Endothelial cell of umbilical vein (primary cell): Measurements from ENCODE around the gene A1BG. TPM values are rescaled to one million over a fixed set of nuclear protein-coding genes. Genes with fewer than 3 reads are reported as not detected.

Experiments used
- BruUV-seq: library from RNA; stranded (reverse); fragments of 400-500 nt; replicated peaks from 2 replicates; lab custom pipeline; 2021; lab: Mats Ljungman, UMichigan
- CTCF ChIA-PET: fragments of 300-600, 350-600 bp; sonication (Branson Sonifier 250); formaldehyde crosslinking; loops from one replicate; lab custom pipeline; 2021; ENCODE audit warnings: antibody characterized with exemption, inconsistent platforms; lab: Charles Lee
- POLR2A ChIA-PET: fragments of 300-600, 350-600 bp; sonication (Branson Sonifier 250); formaldehyde crosslinking; loops from one replicate; lab custom pipeline; 2021; ENCODE audit warnings: antibody characterized with exemption, inconsistent platforms; lab: Charles Lee
- DNase-seq: peaks from one replicate; pipeline ENCODE4 v3.0.0-alpha.2; 2011; ENCODE audit warnings: low read depth, low spot score
- FAIRE-seq: peaks from 2 replicates; lab custom pipeline; 2011; peaks lifted over from hg19 to GRCh38; lab: Jason Lieb, UNC
- H2AFZ ChIP-seq: 2 replicates; pipeline ENCODE4 v1.6.0; 2012; ENCODE audit warnings: low read depth, low read length, control low read depth, inconsistent platforms
- H3K27ac ChIP-seq: 2 replicates; pipeline ENCODE4 v1.5.1; 2011; ENCODE audit warnings: low read depth, mild to moderate bottlenecking, control low read depth, low read length, moderate library complexity; ENCODE audit not compliant: insufficient read depth
- H3K27me3 ChIP-seq, 2 experiments: 2 replicates each; pipeline versions ENCODE4 v1.6.0 to v1.6.1; 2011; ENCODE audit warnings: low read length in 2 of 2, mixed read lengths in 1 of 2; ENCODE audit not compliant: control insufficient read depth in 2 of 2, insufficient read depth in 2 of 2
- H3K36me3 ChIP-seq, 2 experiments: 2 replicates in 1 of 2; 3 replicates in 1 of 2; pipeline ENCODE4 v1.5.1; 2011; ENCODE audit warnings: low read length in 2 of 2, mild to moderate bottlenecking in 1 of 2, moderate library complexity in 1 of 2; ENCODE audit not compliant: control insufficient read depth in 2 of 2, insufficient read depth in 2 of 2; ENCODE audit errors: extremely low read depth in 1 of 2
- H3K4me1 ChIP-seq: 3 replicates; pipeline ENCODE4 v1.5.1; 2011; ENCODE audit warnings: mild to moderate bottlenecking, low read length; ENCODE audit not compliant: control insufficient read depth, insufficient read depth; ENCODE audit errors: extremely low read depth
- H3K4me2 ChIP-seq: 2 replicates; pipeline ENCODE4 v1.6.1; 2011; ENCODE audit warnings: low read length, control low read depth, mixed read lengths; ENCODE audit not compliant: insufficient read depth
- H3K4me3 ChIP-seq, 3 experiments: fragments of 200-600 bp in 1 of 3; sonication (generic), shearing (Covaris generic) in 1 of 3; replicated peaks in 1 of 3; 2 replicates each; pipeline ENCODE4 v1.5.1; 2011 to 2016; ENCODE audit warnings: control low read depth in 3 of 3, low read length in 3 of 3, mild to moderate bottlenecking in 2 of 3, inconsistent platforms in 1 of 3, low read depth in 1 of 3, moderate library complexity in 1 of 3; ENCODE audit not compliant: insufficient read depth in 1 of 3
- H3K79me2 ChIP-seq: 2 replicates; pipeline ENCODE4 v1.6.0; 2012; ENCODE audit warnings: low read length, inconsistent platforms; ENCODE audit not compliant: control insufficient read depth, insufficient read depth
- H3K9ac ChIP-seq: replicated peaks from 2 replicates; pipeline ENCODE3; 2011; ENCODE audit warnings: low read length, control low read depth; ENCODE audit not compliant: insufficient read depth; ENCODE audit errors: extremely low read depth
- H3K9me1 ChIP-seq: replicated peaks from 3 replicates; pipeline ENCODE4 v1.6.0; 2011; ENCODE audit warnings: mild to moderate bottlenecking, low read length; ENCODE audit not compliant: control insufficient read depth, insufficient read depth; ENCODE audit errors: extremely low read depth
- H3K9me3 ChIP-seq: replicated peaks from 2 replicates; pipeline ENCODE4 v1.5.1; 2012; ENCODE audit warnings: low read length, inconsistent platforms; ENCODE audit not compliant: control insufficient read depth, insufficient read depth
- H4K20me1 ChIP-seq: replicated peaks from 2 replicates; pipeline ENCODE3; 2011; ENCODE audit warnings: mild to moderate bottlenecking, low read length; ENCODE audit not compliant: control insufficient read depth, insufficient read depth; ENCODE audit errors: extremely low read depth
- EZH2 ChIP-seq: IDR thresholded peaks from 2 replicates; pipeline ENCODE4 v1.6.1; 2012; ENCODE audit warnings: borderline replicate concordance, low read depth, mild to moderate bottlenecking, moderate library complexity, low read length, inconsistent platforms; ENCODE audit not compliant: severe bottlenecking
- FOS ChIP-seq: IDR thresholded peaks from 2 replicates; pipeline ENCODE4 v1.6.1; 2011; ENCODE audit warnings: mild to moderate bottlenecking, low read length, moderate library complexity, borderline replicate concordance; ENCODE audit not compliant: insufficient read depth
- GATA2 ChIP-seq: IDR thresholded peaks from 2 replicates; pipeline ENCODE4 v1.7.0; 2011; ENCODE audit warnings: low read depth, mild to moderate bottlenecking, moderate library complexity, mixed read lengths, low read length; ENCODE audit not compliant: insufficient read length, insufficient read depth
- JUN ChIP-seq: IDR thresholded peaks from 2 replicates; pipeline ENCODE4 v1.6.1; 2011; ENCODE audit warnings: borderline replicate concordance, low read depth; ENCODE audit not compliant: insufficient read length, insufficient read depth
- MYC ChIP-seq: IDR thresholded peaks from one replicate; pipeline ENCODE4 v1.6.1; 2011; ENCODE audit warnings: mild to moderate bottlenecking, low read depth, low read length
- POLR2A ChIP-seq: IDR thresholded peaks from 2 replicates; pipeline ENCODE4 v1.6.1; 2012; ENCODE audit warnings: low read depth, mild to moderate bottlenecking, control low read depth, low read length
- POLR2AphosphoS5 ChIP-seq: IDR thresholded peaks from 2 replicates; pipeline ENCODE4 v1.6.1; 2012; ENCODE audit warnings: low read depth, mild to moderate bottlenecking, control low read depth, low read length, moderate library complexity; ENCODE audit not compliant: insufficient read depth
- dilution Hi-C: fragments of 300-500 bp; cut with MboI; formaldehyde crosslinking; loops from one replicate; pipeline ENCODE4 v1.15.0; 2019; ENCODE audit warnings: low sequenced_read_pairs; ENCODE audit not compliant: extremely low pct_ligation_motif_present
- intact Hi-C: fragments of 100-400 bp; cut with micrococcal nuclease; formaldehyde crosslinking; loops from one replicate; pipeline ENCODE4 v1.10.0; 2022
- polyA plus RNA-seq, 4 experiments: library from polyadenylated mRNA; depleted of rRNA in 3 of 4; stranded (reverse) in 3 of 4; unstranded in 1 of 4; fragments of >200 nt; gene quantifications; 2 replicates each; pipeline versions ENCODE4 v1.2.1 to v1.2.3, GENCODE V29; 2011 to 2012; ENCODE audit warnings: missing spikeins in 1 of 4
- total RNA-seq: library from RNA; stranded (reverse); gene quantifications from 2 replicates; pipeline ENCODE4 v1.2.3, GENCODE V29; 2021
- TF ChIP-seq, protein P1 (sequence below): IDR thresholded peaks from 2 replicates; pipeline ENCODE4 v1.6.1; 2011; ENCODE audit not compliant: insufficient read depth, insufficient read length

The A1BG gene
- total and polyA plus RNA-seq, 2 donors (not counting 3 experiments of a cell fraction or from before 2014, with no cell fraction given) = 2.3 to 3.7 TPM

DNA sequence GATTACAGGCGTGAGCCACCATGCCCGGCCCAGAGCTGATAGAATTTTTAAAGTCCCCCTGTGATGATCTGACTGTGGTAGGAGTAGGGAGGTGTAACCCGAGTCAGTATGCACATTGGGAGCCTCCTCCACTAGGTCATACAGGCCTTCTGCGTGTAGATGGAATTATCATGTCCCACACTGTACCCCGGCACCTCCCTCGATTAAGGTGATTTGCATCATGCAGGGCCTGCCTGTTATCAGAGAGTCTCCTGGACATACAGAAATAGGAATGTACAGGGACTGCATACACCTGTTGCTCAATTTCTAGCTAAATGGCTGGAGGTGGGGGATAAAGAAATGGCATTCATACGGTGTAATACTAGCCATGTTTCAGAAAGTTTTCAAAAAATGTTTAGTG, 49.0 kb downstream of the A1BG start:
- POLR2A ChIA-PET = no interaction called here

DNA sequence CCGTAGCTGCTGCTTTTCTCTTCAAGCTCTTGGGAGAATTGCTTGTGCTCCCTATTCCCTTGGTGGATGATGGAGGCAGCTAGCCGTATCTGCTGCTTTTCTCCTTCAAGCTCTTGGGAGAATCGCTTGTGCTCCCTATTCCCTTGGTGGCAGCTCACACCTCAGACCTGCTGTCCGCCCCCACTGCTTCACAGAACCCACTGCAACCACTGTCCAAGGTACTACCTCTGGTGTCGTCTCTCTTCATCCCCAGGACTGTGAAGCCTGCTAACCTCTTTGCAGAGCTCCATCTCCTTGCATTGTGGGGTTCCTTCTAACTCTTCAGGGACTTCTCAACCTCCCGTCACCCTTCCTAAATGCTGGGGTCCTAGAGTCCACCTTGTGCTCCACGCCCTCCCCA, 52.7 kb downstream of the A1BG start:
- POLR2A ChIA-PET = no interaction called here
- no peak for FAIRE-seq
- intact Hi-C loops = no loop called here

More for the DNA sequence above, 49.0 kb downstream of the A1BG start:
- Histone ChIP-seq H3K9me3 (no peaks in the 10 kb centered on the region), H3K4me1 (peaks cover 9% of the 10 kb centered on the region), H3K9ac (peak overlapping the region; percentile 66), H4K20me1 (no peaks in the 10 kb centered on the region), H3K79me2 (peaks cover 7% of the 10 kb centered on the region), H3K36me3 (peaks cover 0 to 10% of the 10 kb centered on the region in 2 experiments), H3K27ac (peak overlapping the region; percentile 95), H3K4me2 (peak overlapping the region; percentile 90), H2AFZ (no peak overlapping the region), H3K4me3 (no peak overlapping the region), H3K9me1 (no peaks in the 10 kb centered on the region), H3K27me3 (no peaks in the 10 kb centered on the region)
- no peak for FAIRE-seq
- DNase-seq = no peak
- intact Hi-C loops = loop anchor here (2.0 kb wide), 2 partner anchors 59 to 77 kb away; partner anchors contain the start of genes ZNF497 and ZNF837
- dilution Hi-C loops = no loop called here
- BruUV-seq = no TSS peak
- TF ChIP-seq MYC = no peak
- TF ChIP-seq POLR2A = no peak
- no peak for TF ChIP-seq GATA2
- TF ChIP-seq EZH2 = no peak
- TF ChIP-seq, protein P1, sequence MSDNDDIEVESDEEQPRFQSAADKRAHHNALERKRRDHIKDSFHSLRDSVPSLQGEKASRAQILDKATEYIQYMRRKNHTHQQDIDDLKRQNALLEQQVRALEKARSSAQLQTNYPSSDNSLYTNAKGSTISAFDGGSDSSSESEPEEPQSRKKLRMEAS = no peak
- no peak for TF ChIP-seq JUN
- TF ChIP-seq FOS = no peak
- TF ChIP-seq POLR2AphosphoS5 = no peak
- CTCF ChIA-PET = no interaction called here

More for the DNA sequence above, 52.7 kb downstream of the A1BG start:
- TF ChIP-seq, protein P1 = no peak
- Histone ChIP-seq H3K27me3 (no peaks in the 10 kb centered on the region), H3K27ac (no peak overlapping the region), H2AFZ (no peak overlapping the region), H3K9me1 (no peaks in the 10 kb centered on the region), H3K9me3 (no peaks in the 10 kb centered on the region), H3K79me2 (no peaks in the 10 kb centered on the region), H3K4me2 (no peak overlapping the region), H4K20me1 (no peaks in the 10 kb centered on the region), H3K4me3 (no peak overlapping the region), H3K4me1 (peaks cover 4% of the 10 kb centered on the region), H3K36me3 (peaks cover 0 to 10% of the 10 kb centered on the region in 2 experiments), H3K9ac (no peak overlapping the region)
- dilution Hi-C loops = no loop called here
- no peak for DNase-seq
- BruUV-seq = no TSS peak
- CTCF ChIA-PET = interaction anchor here (0.7 to 1.7 kb wide), 2 partner anchors 8 to 17 kb away, joined by 4 to 5 read pairs; no protein-coding TSS in a partner anchor
